Ovary (tissue), 9 donors: Measurements from ENCODE around the gene INMT. TPM values are rescaled to one million over a fixed set of nuclear protein-coding genes. Genes with fewer than 3 reads are reported as not detected.

Experiments
- DNase-seq, 5 donors: peaks; one replicate each; pipeline ENCODE4 v3.0.0-alpha.2; 2019 to 2020
- H3K27ac ChIP-seq, 2 donors: fragments of 200-600 bp; one replicate each; pipeline versions ENCODE4 v1.5.1 to v1.8.0; 2019 to 2022
- H3K27me3 ChIP-seq: fragments of 200-600 bp; one replicate; pipeline ENCODE4 v1.8.0; 2022
- H3K36me3 ChIP-seq: fragments of 200-600 bp; sonication (generic); one replicate; pipeline ENCODE4 v1.5.1; 2019
- H3K4me1 ChIP-seq: one replicate; pipeline ENCODE4 v1.8.1; 2013; ENCODE audit warnings: mild to moderate bottlenecking, moderate library complexity; ENCODE audit not compliant: insufficient read depth
- H3K4me3 ChIP-seq: fragments of 200-600 bp; sonication (generic); one replicate; pipeline ENCODE4 v1.5.1; 2017
- H3K9me3 ChIP-seq, 2 donors: fragments of 200-600 bp in 1 of 2; sonication (generic) in 1 of 2; one replicate each; pipeline versions ENCODE4 v1.5.1 to v1.8.1; 2013 to 2019; ENCODE audit warnings: mild to moderate bottlenecking in 1 of 2, moderate library complexity in 1 of 2
- EP300 ChIP-seq: sonication (generic); formaldehyde crosslinking; IDR thresholded peaks from one replicate; pipeline ENCODE4 v1.6.1; 2017; ENCODE audit warnings: antibody characterized with exemption
- POLR2A ChIP-seq: fragments of 450-650 bp; IDR thresholded peaks from one replicate; pipeline ENCODE4 v1.6.1; 2017; ENCODE audit warnings: antibody characterized with exemption, mild to moderate bottlenecking, moderate library complexity
- WGBS, 3 donors: extraction: QIAGEN DNeasy Blood & Tissue Kit in 1 of 3; methylation state at CpG; one replicate each; pipeline versions ENCODE4 v1.1.5 to v1.1.7; 2013 to 2017; 5-methylcytosine and 5-hydroxymethylcytosine counted together
- intact Hi-C, 4 donors: fragments of 100-400 bp; cut with DNase I; formaldehyde crosslinking; loops; one replicate each; pipeline versions ENCODE4 v1.11.0 to v1.15.1; 2022 to 2023
- polyA plus RNA-seq, 2 donors: library from polyadenylated mRNA; stranded (reverse); fragments of 200-250 nt in 1 of 2; fragments of 350-450 nt in 1 of 2; fragmentation: Illumina TruSeq in 1 of 2; extraction: RNeasy Lipid Tissue Mini Kit (QIAGEN cat#74804) in 1 of 2; gene quantifications; one replicate each; pipeline ENCODE4 v1.2.3, GENCODE V29; 2013 to 2014
- total RNA-seq, 7 donors: library from RNA; depleted of rRNA in 2 of 7; stranded (reverse); fragments of >200 nt in 2 of 7; fragmentation: NEBNext Ultra II Directional in 3 of 7; extraction: Animal tissue kit (Norgen Biotek cat#: 25700) in 3 of 7; gene quantifications; one replicate each; pipeline versions ENCODE4 v1.1.0 to v1.2.4, GENCODE V29; 2016 to 2023
- TF ChIP-seq, protein P1 (sequence below), 3 donors: fragments of 450-650 bp in 2 of 3; fragments of 200-600 bp in 1 of 3; IDR thresholded peaks; one replicate each; pipeline versions ENCODE4 v1.5.1 to v1.8.0; 2016 to 2022; ENCODE audit warnings: antibody characterized with exemption in 3 of 3, mild to moderate bottlenecking in 1 of 3
- donor health status: DM: no; HTN: no; CAD: no; lungs with moderate emphysema.
- donor health status: DM: no; HTN: no; CAD: no.
- donor health status: Bipolar disorder and iron deficiency.
- donor health status: DM: yes; HTN: yes; CAD: no.
- donor health status: DM: no; HTN: no; CAD: no.
- donor health status: DM: yes; HTN: yes; CAD: no.

INMT gene
- total and polyA plus RNA-seq, 9 donors: 0.99 to 153 (median 37.3) TPM

DNA sequence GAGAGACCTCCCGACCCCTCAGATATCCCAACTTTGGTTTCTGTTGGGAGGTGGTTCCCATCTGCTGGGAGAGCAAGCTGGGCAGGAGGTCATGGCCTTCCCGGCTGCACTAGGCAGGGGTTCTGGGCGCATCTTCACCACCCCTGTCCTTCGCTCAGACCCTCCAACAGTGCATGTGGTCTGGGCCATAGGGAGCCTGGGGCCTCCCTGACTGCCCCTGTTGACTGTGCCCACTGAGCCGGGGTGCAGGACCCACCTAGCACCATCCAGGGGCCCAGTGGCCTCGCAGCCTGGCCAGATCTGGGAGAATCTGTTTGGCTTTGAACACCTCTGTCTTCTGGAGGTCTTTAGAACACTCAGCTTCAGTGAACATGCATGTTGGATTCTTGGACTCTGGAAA lies 18.7 kb upstream of the INMT start:
- Histone ChIP-seq H3K4me1 (no peaks in the 10 kb centered on the region), H3K27ac (no peak overlapping the region), H3K9me3 (no peaks in the 10 kb centered on the region), H3K4me3 (no peak overlapping the region), H3K27me3 (no peaks in the 10 kb centered on the region), H3K36me3 (no peaks in the 10 kb centered on the region)
- TF ChIP-seq EP300 (no peak), POLR2A (no peak)
- TF ChIP-seq, protein P1, sequence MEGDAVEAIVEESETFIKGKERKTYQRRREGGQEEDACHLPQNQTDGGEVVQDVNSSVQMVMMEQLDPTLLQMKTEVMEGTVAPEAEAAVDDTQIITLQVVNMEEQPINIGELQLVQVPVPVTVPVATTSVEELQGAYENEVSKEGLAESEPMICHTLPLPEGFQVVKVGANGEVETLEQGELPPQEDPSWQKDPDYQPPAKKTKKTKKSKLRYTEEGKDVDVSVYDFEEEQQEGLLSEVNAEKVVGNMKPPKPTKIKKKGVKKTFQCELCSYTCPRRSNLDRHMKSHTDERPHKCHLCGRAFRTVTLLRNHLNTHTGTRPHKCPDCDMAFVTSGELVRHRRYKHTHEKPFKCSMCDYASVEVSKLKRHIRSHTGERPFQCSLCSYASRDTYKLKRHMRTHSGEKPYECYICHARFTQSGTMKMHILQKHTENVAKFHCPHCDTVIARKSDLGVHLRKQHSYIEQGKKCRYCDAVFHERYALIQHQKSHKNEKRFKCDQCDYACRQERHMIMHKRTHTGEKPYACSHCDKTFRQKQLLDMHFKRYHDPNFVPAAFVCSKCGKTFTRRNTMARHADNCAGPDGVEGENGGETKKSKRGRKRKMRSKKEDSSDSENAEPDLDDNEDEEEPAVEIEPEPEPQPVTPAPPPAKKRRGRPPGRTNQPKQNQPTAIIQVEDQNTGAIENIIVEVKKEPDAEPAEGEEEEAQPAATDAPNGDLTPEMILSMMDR (IDR thresholded peaks at IDR 0.05): no peak
- intact Hi-C loops: no loop called here
- no peak for DNase-seq
- WGBS, 3 donors: 88 to 97% (median 90%) methylated on average over 6 of the region's 6 CpGs

DNA sequence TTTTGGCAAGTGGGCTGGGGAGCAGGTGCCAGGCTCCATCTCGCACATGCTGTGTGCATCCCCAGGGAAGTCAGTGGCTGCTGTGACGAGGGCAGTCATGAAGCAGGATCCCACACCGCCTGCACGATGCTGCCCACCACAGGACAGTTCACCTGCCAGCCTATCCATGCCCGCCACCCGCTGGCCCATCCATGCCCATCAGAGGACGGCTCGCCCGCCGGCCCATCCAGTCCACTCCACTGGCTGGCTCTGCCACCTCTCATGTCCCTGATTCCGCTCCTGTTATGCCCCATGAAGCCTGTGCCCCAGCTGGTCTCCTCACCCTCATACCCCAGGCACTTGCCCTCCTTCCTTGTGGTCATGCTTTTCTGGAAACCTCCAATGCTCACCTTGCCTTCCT lies 18.2 kb upstream of the INMT start:
- Histone ChIP-seq H3K36me3 (no peaks in the 10 kb centered on the region), H3K4me3 (no peak overlapping the region), H3K27me3 (no peaks in the 10 kb centered on the region), H3K27ac (no peak overlapping the region), H3K9me3 (no peaks in the 10 kb centered on the region), H3K4me1 (no peaks in the 10 kb centered on the region)
- intact Hi-C loops: no loop called here
- TF ChIP-seq POLR2A (no peak), EP300 (no peak)
- TF ChIP-seq, protein P1 (IDR thresholded peaks at IDR 0.05): no peak
- WGBS, 3 donors: 91 to 94% (median 92%) methylated on average over 11 of the region's 11 CpGs
- DNase-seq: no peak

- intact Hi-C loops: no loop called here
- 68 to 82% (median 72%) methylated on average over 7 of the region's 7 CpGs for WGBS, 3 donors
- H3K36me3 ChIP-seq: no peaks in the 10 kb centered on the region
- H3K27ac ChIP-seq: no peak overlapping the region
- TF ChIP-seq, protein P1 (IDR thresholded peaks at IDR 0.05): no peak
- no peak for TF ChIP-seq EP300
- TF ChIP-seq POLR2A: no peak
- no peaks in the 10 kb centered on the region for H3K4me1 ChIP-seq
- no peak overlapping the region for H3K4me3 ChIP-seq
- DNase-seq: no peak
- no peaks in the 10 kb centered on the region for H3K9me3 ChIP-seq
- H3K27me3 ChIP-seq: no peaks in the 10 kb centered on the region
Observed at GRCh38 chr7:30734497-30734896, 17.4 kb upstream of the INMT start.

- Histone ChIP-seq H3K4me1 (no peaks in the 10 kb centered on the region), H3K27me3 (no peaks in the 10 kb centered on the region), H3K4me3 (no peak overlapping the region), H3K36me3 (no peaks in the 10 kb centered on the region), H3K27ac (no peak overlapping the region), H3K9me3 (no peaks in the 10 kb centered on the region)
- intact Hi-C loops: no loop called here
- no peak for DNase-seq
- WGBS, 3 donors: 87 to 90% (median 90%) methylated on average over 3 of the region's 3 CpGs
- TF ChIP-seq POLR2A (no peak), EP300 (no peak)
- TF ChIP-seq, protein P1 (IDR thresholded peaks at IDR 0.05): no peak
Observed at GRCh38 chr7:30735631-30736030, 16.3 kb upstream of the INMT start.

DNA sequence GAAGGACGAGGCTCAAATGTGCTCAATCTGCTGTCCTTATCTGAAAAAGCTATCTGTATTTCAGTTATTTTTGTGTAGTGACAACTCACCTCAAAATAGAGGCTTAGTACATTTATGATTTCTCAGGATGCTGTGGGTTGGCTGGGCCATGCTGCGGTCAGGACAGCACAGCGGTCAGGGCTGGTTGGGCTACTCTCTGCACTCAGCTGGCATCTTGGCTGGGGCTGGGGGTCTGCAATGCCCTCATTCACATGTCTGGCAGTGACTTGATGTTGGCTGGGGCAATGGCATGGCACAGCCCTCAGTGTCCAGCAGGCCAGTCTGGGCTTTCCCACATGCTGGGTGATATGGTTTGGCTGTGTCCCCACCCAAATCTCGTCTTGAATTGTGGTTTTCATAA lies 15.6 kb upstream of the INMT start:
- Histone ChIP-seq H3K4me3 (no peak overlapping the region), H3K4me1 (no peaks in the 10 kb centered on the region), H3K27ac (no peak overlapping the region), H3K36me3 (no peaks in the 10 kb centered on the region), H3K27me3 (no peaks in the 10 kb centered on the region), H3K9me3 (no peaks in the 10 kb centered on the region)
- no peak for DNase-seq
- intact Hi-C loops: no loop called here
- TF ChIP-seq, protein P1 (IDR thresholded peaks at IDR 0.05): no peak
- TF ChIP-seq POLR2A (no peak), EP300 (no peak)
- 74 to 76% (median 75%) methylated on average over 4 of the region's 4 CpGs for WGBS, 3 donors
